Left cardiac atrium (tissue), 4 donors: Measurements from ENCODE around the gene B9D1. TPM values are rescaled to one million over a fixed set of nuclear protein-coding genes. Genes with fewer than 3 reads are reported as not detected.

Experiments
- ATAC-seq, 2 donors: fragments of 200-7000 bp; cut with Tn5 transposase; one replicate each; pipeline ENCODE4 v1.9.1; 2020; ENCODE audit warnings: mild to moderate bottlenecking in 2 of 2, moderate library complexity in 2 of 2
- DNase-seq: peaks from one replicate; pipeline ENCODE4 v3.0.0-alpha.2; 2020
- intact Hi-C, 2 donors: fragments of 100-400 bp; cut with DNase I; formaldehyde crosslinking; loops; one replicate each; pipeline versions ENCODE4 v1.14.1 to v1.15.1; 2022 to 2023
- microRNA-seq, 2 donors: library from miRNA; unstranded; fragments of <30 nt; microRNA quantifications; one replicate each; pipeline ENCODE4 v1.2.0, GENCODE V29; 2020
- total RNA-seq, 2 donors: library from RNA; stranded (reverse); fragmentation: NEBNext Ultra II Directional; extraction: Animal tissue kit (Norgen Biotek cat#: 25700); gene quantifications; one replicate each; pipeline ENCODE4 v1.2.1, GENCODE V29; 2021
- donor health status: DM: no; HTN: yes; CAD: no.
- donor health status: DM: no; HTN: yes; CAD: no; lungs with severe emphysema.
- donor health status: DM: yes; HTN: yes; CAD: no.
- donor health status: Dilated cardiomyopathy.

Gene B9D1
- total RNA-seq, 2 donors from 2014 or later = 7.3 to 8.4 TPM

GRCh38 chr17:19299214-19299747, 63.2 kb downstream of the B9D1 start:
- DNase-seq (no peak), ATAC-seq (no peak)
- intact Hi-C loops = no loop called here

- intact Hi-C loops = no loop called here
- DNase-seq (no peak), ATAC-seq (no peak)
Observed at GRCh38 chr17:19298569-19299213, 63.8 kb downstream of the B9D1 start.

GRCh38 chr17:19296786-19297778, 65.4 kb downstream of the B9D1 start:
- intact Hi-C loops = no loop called here
- no peak for ATAC-seq
- no peak for DNase-seq

- ATAC-seq = no peak
- intact Hi-C loops = no loop called here
- DNase-seq = no peak
Observed at GRCh38 chr17:19295473-19296135, 66.9 kb downstream of the B9D1 start.

GRCh38 chr17:19294443-19294842, 68.1 kb downstream of the B9D1 start:
- intact Hi-C loops = no loop called here
- no peak for DNase-seq
- ATAC-seq = no peak

Small RNA genes within 50 kb of the gene (microRNA-seq; reads per million reads assigned to microRNA genes)
- gene MIR1180 = 78.2 to 131 reads per million in 2 donors

Other genes starting within 250 kb of the B9D1 start
- gene GRAPL, start 235.1 kb downstream of the B9D1 start, total RNA-seq = 1 to 10 TPM; 1.0 to 2.8 TPM
- 10 to 100 TPM; 74.1 to 82.2 TPM for gene EPN2, start 125.4 kb downstream of the B9D1 start, total RNA-seq
- gene MAPK7, start 15.8 kb upstream of the B9D1 start, total RNA-seq = 10 to 100 TPM; 13.8 to 15.1 TPM
- 100 to 1,000 TPM in 1 of 2 donors, 10 to 100 TPM in 1; 44.8 to 104 TPM for gene MFAP4, start 24.5 kb upstream of the B9D1 start, total RNA-seq
- gene RNF112, start 48.5 kb upstream of the B9D1 start, total RNA-seq = 1 to 10 TPM; 2.5 to 6.8 TPM
- gene SLC47A1, start 171.1 kb upstream of the B9D1 start, total RNA-seq = 1 to 10 TPM; 1.4 to 1.7 TPM